GM12874 (cell line): ENCODE data around the gene TSPAN15.

Experiments
- CTCF ChIP-seq: IDR thresholded peaks from 2 replicates; pipeline ENCODE4 v1.5.1; 2011; ENCODE audit warnings: low read depth, mild to moderate bottlenecking, control low read depth, low read length, moderate library complexity; ENCODE audit not compliant: insufficient read depth

TSPAN15 gene

GRCh38 chr10:69451784-69452251 lies 553 bp downstream of the TSPAN15 start:
- no peak for TF ChIP-seq CTCF

GRCh38 chr10:69452676-69453415 lies 1.6 kb downstream of the TSPAN15 start:
- no peak for TF ChIP-seq CTCF

- TF ChIP-seq CTCF: no peak
Measured at GRCh38 chr10:69453795-69454194, 2.5 kb downstream of the TSPAN15 start.

- TF ChIP-seq CTCF: no peak
Measured at GRCh38 chr10:69455006-69455763, 3.9 kb downstream of the TSPAN15 start.

- no peak for TF ChIP-seq CTCF
Measured at GRCh38 chr10:69456880-69457693, 5.8 kb downstream of the TSPAN15 start.

GRCh38 chr10:69457771-69458237 lies 6.5 kb downstream of the TSPAN15 start:
- TF ChIP-seq CTCF: no peak
